ENCODE measurements around the gene VSIG4.

The VSIG4 gene

DNA sequence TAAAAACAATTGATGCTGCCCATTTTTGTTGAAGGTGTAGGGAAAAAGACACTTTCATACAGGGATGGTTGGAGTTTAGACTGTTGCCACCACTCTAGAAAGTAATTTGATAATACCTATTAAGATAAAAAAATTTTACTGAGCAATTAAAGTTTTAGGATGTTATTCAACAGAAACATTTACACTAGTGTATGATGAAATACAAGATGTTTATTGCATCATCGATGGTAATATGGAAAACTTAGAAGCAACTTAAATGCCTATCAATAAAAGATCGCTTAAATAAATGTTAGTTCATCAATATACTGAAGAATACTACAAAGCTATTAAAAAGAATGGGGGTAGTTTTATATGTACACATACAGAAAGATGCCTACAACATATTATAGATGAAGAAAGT lies 9.2 kb upstream of the VSIG4 start:
- Histone ChIP-seq H3K4me3 (ENCODE audit: low read depth in 1 of 2, low read length in 2 of 2) (no peak overlapping the region), H3K36me3 (ENCODE audit: control insufficient read depth in 1 of 2, insufficient read depth in 2 of 2, low read length in 2 of 2) (no peaks in the 10 kb centered on the region), H3K4me1 (ENCODE audit: control insufficient read depth in 1 of 2, insufficient read depth in 2 of 2, low read length in 2 of 2) (peaks cover 5 to 6% of the 10 kb centered on the region in 2 donors), H3K9me3 (ENCODE audit: control insufficient read depth in 1 of 2, low read length in 2 of 2) (no peaks in the 10 kb centered on the region), H3K27ac (ENCODE audit: low read depth, low read length) (no peak overlapping the region), H3K9ac (ENCODE audit: low read depth in 1 of 2, low read length in 2 of 2) (no peak overlapping the region), H3K27me3 (ENCODE audit: control insufficient read depth in 1 of 2, insufficient read depth in 2 of 2, low read length in 2 of 2) (no peaks in the 10 kb centered on the region)

GRCh38 chrX:66046612-66047235 lies 6.8 kb upstream of the VSIG4 start:
- Histone ChIP-seq H3K9me3 (ENCODE audit: control insufficient read depth in 1 of 2, low read length in 2 of 2) (no peaks in the 10 kb centered on the region), H3K27me3 (ENCODE audit: control insufficient read depth in 1 of 2, insufficient read depth in 2 of 2, low read length in 2 of 2) (no peaks in the 10 kb centered on the region), H3K4me3 (ENCODE audit: low read depth in 1 of 2, low read length in 2 of 2) (no peak overlapping the region), H3K4me1 (ENCODE audit: control insufficient read depth in 1 of 2, insufficient read depth in 2 of 2, low read length in 2 of 2) (peaks cover 5 to 6% of the 10 kb centered on the region in 2 donors), H3K36me3 (ENCODE audit: control insufficient read depth in 1 of 2, insufficient read depth in 2 of 2, low read length in 2 of 2) (no peaks in the 10 kb centered on the region), H3K9ac (ENCODE audit: low read depth in 1 of 2, low read length in 2 of 2) (no peak overlapping the region), H3K27ac (ENCODE audit: low read depth, low read length) (no peak overlapping the region)

DNA sequence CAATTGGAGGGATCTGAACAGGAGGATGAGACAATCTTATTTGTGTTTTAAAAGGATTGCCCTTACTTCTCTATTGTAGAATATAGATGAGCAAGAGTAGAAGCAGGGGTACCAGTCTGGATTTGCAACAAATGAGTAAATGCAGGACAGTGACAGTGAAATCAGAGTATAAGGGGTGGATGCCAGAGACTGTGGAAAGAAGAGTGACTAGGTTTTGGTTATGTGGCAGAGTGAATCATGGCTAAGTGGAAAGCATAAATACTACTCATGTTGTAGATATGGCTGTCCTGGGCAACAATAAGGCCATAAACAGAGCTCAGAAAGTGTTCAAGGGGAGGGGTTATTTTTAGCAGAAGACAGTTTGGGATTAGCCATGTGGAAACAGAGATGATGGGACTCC lies 6.0 kb upstream of the VSIG4 start:
- Histone ChIP-seq H3K27ac (ENCODE audit: low read depth, low read length) (no peak overlapping the region), H3K36me3 (ENCODE audit: control insufficient read depth in 1 of 2, insufficient read depth in 2 of 2, low read length in 2 of 2) (no peaks in the 10 kb centered on the region), H3K4me3 (ENCODE audit: low read depth in 1 of 2, low read length in 2 of 2) (no peak overlapping the region), H3K4me1 (ENCODE audit: control insufficient read depth in 1 of 2, insufficient read depth in 2 of 2, low read length in 2 of 2) (peaks cover 5 to 6% of the 10 kb centered on the region in 2 donors), H3K27me3 (ENCODE audit: control insufficient read depth in 1 of 2, insufficient read depth in 2 of 2, low read length in 2 of 2) (no peaks in the 10 kb centered on the region), H3K9ac (ENCODE audit: low read depth in 1 of 2, low read length in 2 of 2) (no peak overlapping the region), H3K9me3 (ENCODE audit: control insufficient read depth in 1 of 2, low read length in 2 of 2) (no peaks in the 10 kb centered on the region)

- Histone ChIP-seq H3K9me3 (ENCODE audit: control insufficient read depth in 1 of 2, low read length in 2 of 2) (no peaks in the 10 kb centered on the region), H3K27ac (ENCODE audit: low read depth, low read length) (no peak overlapping the region), H3K9ac (ENCODE audit: low read depth in 1 of 2, low read length in 2 of 2) (no peak overlapping the region), H3K27me3 (ENCODE audit: control insufficient read depth in 1 of 2, insufficient read depth in 2 of 2, low read length in 2 of 2) (no peaks in the 10 kb centered on the region), H3K4me3 (ENCODE audit: low read depth in 1 of 2, low read length in 2 of 2) (no peak overlapping the region), H3K36me3 (ENCODE audit: control insufficient read depth in 1 of 2, insufficient read depth in 2 of 2, low read length in 2 of 2) (no peaks in the 10 kb centered on the region), H3K4me1 (ENCODE audit: control insufficient read depth in 1 of 2, insufficient read depth in 2 of 2, low read length in 2 of 2) (peaks cover 5 to 6% of the 10 kb centered on the region in 2 donors)
These were observed 3.7 kb upstream of the VSIG4 start for GRCh38 chrX:66043584-66043983.

GRCh38 chrX:66042307-66043077 lies 2.6 kb upstream of the VSIG4 start:
- H3K27ac ChIP-seq (ENCODE audit: low read depth, low read length), result no peak overlapping the region
- H3K4me1 ChIP-seq (ENCODE audit: control insufficient read depth in 1 of 2, insufficient read depth in 2 of 2, low read length in 2 of 2), result peaks cover 5 to 6% of the 10 kb centered on the region in 2 donors
- no peak overlapping the region for H3K9ac ChIP-seq (ENCODE audit: low read depth in 1 of 2, low read length in 2 of 2)
- no peaks in the 10 kb centered on the region for H3K27me3 ChIP-seq (ENCODE audit: control insufficient read depth in 1 of 2, insufficient read depth in 2 of 2, low read length in 2 of 2)
- no peaks in the 10 kb centered on the region for H3K36me3 ChIP-seq (ENCODE audit: control insufficient read depth in 1 of 2, insufficient read depth in 2 of 2, low read length in 2 of 2)
- H3K4me3 ChIP-seq (ENCODE audit: low read depth in 1 of 2, low read length in 2 of 2), result no peak overlapping the region
- H3K9me3 ChIP-seq (ENCODE audit: control insufficient read depth in 1 of 2, low read length in 2 of 2), result no peaks in the 10 kb centered on the region

- Histone ChIP-seq H3K9me3 (ENCODE audit: control insufficient read depth in 1 of 2, low read length in 2 of 2) (no peaks in the 10 kb centered on the region), H3K4me3 (ENCODE audit: low read depth in 1 of 2, low read length in 2 of 2) (no peak overlapping the region), H3K9ac (ENCODE audit: low read depth in 1 of 2, low read length in 2 of 2) (no peak overlapping the region), H3K36me3 (ENCODE audit: control insufficient read depth in 1 of 2, insufficient read depth in 2 of 2, low read length in 2 of 2) (no peaks in the 10 kb centered on the region), H3K27ac (ENCODE audit: low read depth, low read length) (no peak overlapping the region), H3K4me1 (ENCODE audit: control insufficient read depth in 1 of 2, insufficient read depth in 2 of 2, low read length in 2 of 2) (no peaks in the 10 kb centered on the region), H3K27me3 (ENCODE audit: control insufficient read depth in 1 of 2, insufficient read depth in 2 of 2, low read length in 2 of 2) (no peaks in the 10 kb centered on the region)
These were observed 1.8 kb downstream of the VSIG4 start for GRCh38 chrX:66038115-66038514.

DNA sequence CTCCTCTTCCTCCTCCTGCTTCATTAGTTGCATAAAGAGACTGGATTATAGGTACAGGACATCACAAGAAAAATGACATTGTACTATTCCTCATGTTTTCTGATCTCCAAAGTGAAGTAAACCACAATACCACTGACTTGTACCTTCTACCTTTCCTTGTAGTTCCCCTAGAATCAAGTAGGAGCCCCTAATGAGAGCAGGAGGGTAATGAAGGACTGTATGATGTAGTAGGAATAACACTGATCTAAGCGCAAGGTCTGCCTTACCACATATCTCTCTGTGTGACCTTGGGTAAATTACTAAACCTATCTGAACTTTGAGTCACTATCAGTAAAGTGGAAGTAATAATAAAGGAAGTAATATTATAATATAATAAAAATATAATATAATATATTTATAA lies 3.6 kb downstream of the VSIG4 start:
- H3K9ac ChIP-seq (ENCODE audit: low read depth in 1 of 2, low read length in 2 of 2), result no peak overlapping the region
- no peak overlapping the region for H3K27ac ChIP-seq (ENCODE audit: low read depth, low read length)
- no peaks in the 10 kb centered on the region for H3K9me3 ChIP-seq (ENCODE audit: control insufficient read depth in 1 of 2, low read length in 2 of 2)
- H3K4me1 ChIP-seq (ENCODE audit: control insufficient read depth in 1 of 2, insufficient read depth in 2 of 2, low read length in 2 of 2), result no peaks in the 10 kb centered on the region
- H3K36me3 ChIP-seq (ENCODE audit: control insufficient read depth in 1 of 2, insufficient read depth in 2 of 2, low read length in 2 of 2), result no peaks in the 10 kb centered on the region
- no peak overlapping the region for H3K4me3 ChIP-seq (ENCODE audit: low read depth in 1 of 2, low read length in 2 of 2)
- no peaks in the 10 kb centered on the region for H3K27me3 ChIP-seq (ENCODE audit: control insufficient read depth in 1 of 2, insufficient read depth in 2 of 2, low read length in 2 of 2)

GRCh38 chrX:66035667-66036066 lies 4.2 kb downstream of the VSIG4 start:
- Histone ChIP-seq H3K4me1 (ENCODE audit: control insufficient read depth in 1 of 2, insufficient read depth in 2 of 2, low read length in 2 of 2) (no peaks in the 10 kb centered on the region), H3K9ac (ENCODE audit: low read depth in 1 of 2, low read length in 2 of 2) (no peak overlapping the region), H3K9me3 (ENCODE audit: control insufficient read depth in 1 of 2, low read length in 2 of 2) (no peaks in the 10 kb centered on the region), H3K27ac (ENCODE audit: low read depth, low read length) (no peak overlapping the region), H3K4me3 (ENCODE audit: low read depth in 1 of 2, low read length in 2 of 2) (no peak overlapping the region), H3K36me3 (ENCODE audit: control insufficient read depth in 1 of 2, insufficient read depth in 2 of 2, low read length in 2 of 2) (no peaks in the 10 kb centered on the region), H3K27me3 (ENCODE audit: control insufficient read depth in 1 of 2, insufficient read depth in 2 of 2, low read length in 2 of 2) (no peaks in the 10 kb centered on the region)

DNA sequence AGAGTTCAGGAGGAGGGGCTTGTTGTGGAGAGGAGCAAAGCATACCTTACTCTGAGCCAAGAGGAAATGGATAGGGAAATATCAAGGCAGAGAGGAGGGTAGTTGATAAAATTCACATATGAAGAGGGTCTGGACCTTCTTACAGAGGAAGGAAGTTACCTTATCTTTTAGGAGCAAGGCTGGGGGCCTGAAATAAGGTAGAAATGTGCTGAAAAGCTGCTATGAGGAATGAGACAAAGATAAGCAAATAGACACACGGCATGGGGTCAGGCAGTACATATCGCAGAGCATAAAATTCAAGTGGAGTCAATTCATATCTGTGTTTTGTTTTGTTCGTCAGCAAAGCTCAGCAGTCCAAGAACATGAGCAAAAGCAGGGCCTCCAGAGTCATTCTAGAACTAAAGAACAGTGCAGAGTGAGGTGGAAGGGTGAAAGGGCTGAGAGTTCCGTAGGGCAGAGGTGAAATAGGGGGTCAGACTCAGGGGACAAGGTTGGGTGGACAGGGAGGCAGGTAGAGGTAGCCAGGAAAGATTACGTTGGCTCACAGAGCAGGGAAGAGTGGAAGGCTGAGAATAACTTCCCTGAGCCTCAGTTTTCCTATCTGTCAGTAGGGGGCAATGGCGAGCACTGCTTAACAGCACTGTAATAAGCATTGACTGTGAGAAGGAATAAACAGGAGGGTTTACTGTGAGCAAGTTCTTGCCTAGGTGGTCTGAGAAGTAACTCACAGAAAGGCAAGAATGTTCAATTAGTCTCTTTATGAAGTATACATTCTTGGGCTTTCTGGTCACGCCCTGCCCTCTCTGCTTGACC lies 9.2 kb downstream of the VSIG4 start:
- no peaks in the 10 kb centered on the region for H3K9me3 ChIP-seq (ENCODE audit: control insufficient read depth in 1 of 2, low read length in 2 of 2)
- no peaks in the 10 kb centered on the region for H3K4me1 ChIP-seq (ENCODE audit: control insufficient read depth in 1 of 2, insufficient read depth in 2 of 2, low read length in 2 of 2)
- no peak overlapping the region for H3K9ac ChIP-seq (ENCODE audit: low read depth in 1 of 2, low read length in 2 of 2)
- no peaks in the 10 kb centered on the region for H3K36me3 ChIP-seq (ENCODE audit: control insufficient read depth in 1 of 2, insufficient read depth in 2 of 2, low read length in 2 of 2)
- H3K27ac ChIP-seq (ENCODE audit: low read depth, low read length), result no peak overlapping the region
- H3K4me3 ChIP-seq (ENCODE audit: low read depth in 1 of 2, low read length in 2 of 2), result no peak overlapping the region
- no peaks in the 10 kb centered on the region for H3K27me3 ChIP-seq (ENCODE audit: control insufficient read depth in 1 of 2, insufficient read depth in 2 of 2, low read length in 2 of 2)

DNA sequence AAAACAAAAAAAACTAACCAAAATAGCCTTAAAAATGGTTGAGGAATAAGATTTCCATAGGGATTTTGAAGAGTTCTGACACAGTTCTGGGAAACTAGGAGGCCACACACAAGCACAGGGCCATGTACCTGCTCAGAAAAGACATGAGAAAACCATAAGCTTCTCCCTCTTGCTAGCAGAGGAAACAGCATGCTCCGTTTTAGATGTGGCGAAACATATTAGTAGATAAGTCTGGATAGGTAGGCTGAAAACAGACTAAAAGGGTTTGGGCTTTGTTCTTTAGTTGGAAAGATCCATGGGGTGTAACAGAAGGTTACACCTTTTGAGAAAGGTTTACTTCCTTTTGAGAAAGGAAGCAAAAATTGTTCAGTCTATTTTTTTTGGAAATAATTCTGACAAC lies 10.9 kb downstream of the VSIG4 start:
- no peaks in the 10 kb centered on the region for H3K4me1 ChIP-seq (ENCODE audit: control insufficient read depth in 1 of 2, insufficient read depth in 2 of 2, low read length in 2 of 2)
- no peak overlapping the region for H3K27ac ChIP-seq (ENCODE audit: low read depth, low read length)
- no peaks in the 10 kb centered on the region for H3K36me3 ChIP-seq (ENCODE audit: control insufficient read depth in 1 of 2, insufficient read depth in 2 of 2, low read length in 2 of 2)
- H3K9ac ChIP-seq (ENCODE audit: low read depth in 1 of 2, low read length in 2 of 2), result no peak overlapping the region
- no peak overlapping the region for H3K4me3 ChIP-seq (ENCODE audit: low read depth in 1 of 2, low read length in 2 of 2)
- no peaks in the 10 kb centered on the region for H3K9me3 ChIP-seq (ENCODE audit: control insufficient read depth in 1 of 2, low read length in 2 of 2)
- H3K27me3 ChIP-seq (ENCODE audit: control insufficient read depth in 1 of 2, insufficient read depth in 2 of 2, low read length in 2 of 2), result no peaks in the 10 kb centered on the region
